ENCODE measurements around the gene NRN1L.

DNA sequence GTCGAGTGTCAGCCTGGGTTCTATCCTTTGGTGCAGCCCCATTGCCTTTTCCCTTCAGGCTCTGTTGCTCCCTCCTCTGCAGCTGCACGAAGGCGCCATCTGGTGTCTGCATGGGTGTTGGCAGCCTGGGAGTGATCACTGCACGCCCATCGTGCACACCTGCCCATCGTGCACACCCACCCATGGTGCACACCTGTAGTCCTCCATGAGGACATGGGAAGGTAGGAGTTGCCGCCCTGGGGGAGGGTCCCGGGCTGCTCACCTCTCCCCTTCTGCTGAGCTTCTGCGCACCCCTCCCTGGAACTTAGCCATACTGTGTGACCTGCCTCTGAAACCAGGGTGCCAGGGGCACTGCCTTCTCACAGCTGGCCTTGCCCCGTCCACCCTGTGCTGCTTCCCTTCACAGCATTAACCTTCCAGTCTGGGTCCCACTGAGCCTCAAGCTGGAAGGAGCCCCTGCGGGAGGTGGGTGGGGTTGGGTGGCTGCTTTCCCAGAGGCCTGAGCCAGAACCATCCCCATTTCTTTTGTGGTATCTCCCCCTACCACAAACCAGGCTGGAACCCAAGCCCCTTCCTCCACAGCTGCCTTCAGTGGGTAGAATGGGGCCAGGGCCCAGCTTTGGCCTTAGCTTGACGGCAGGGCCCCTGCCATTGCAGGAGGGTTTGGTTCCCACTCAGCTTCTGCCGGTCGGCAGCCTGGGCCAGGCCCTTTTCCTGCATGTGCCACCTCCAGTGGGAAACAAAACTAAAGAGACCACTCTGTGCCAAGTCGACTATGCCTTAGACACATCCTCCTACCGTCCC, 44.1 kb downstream of the NRN1L start:
- no peak for TF ChIP-seq POLR2AphosphoS5 (IDR thresholded peaks at IDR 0.05; ENCODE audit: low read depth, low read length)
- TF ChIP-seq, protein P1, sequence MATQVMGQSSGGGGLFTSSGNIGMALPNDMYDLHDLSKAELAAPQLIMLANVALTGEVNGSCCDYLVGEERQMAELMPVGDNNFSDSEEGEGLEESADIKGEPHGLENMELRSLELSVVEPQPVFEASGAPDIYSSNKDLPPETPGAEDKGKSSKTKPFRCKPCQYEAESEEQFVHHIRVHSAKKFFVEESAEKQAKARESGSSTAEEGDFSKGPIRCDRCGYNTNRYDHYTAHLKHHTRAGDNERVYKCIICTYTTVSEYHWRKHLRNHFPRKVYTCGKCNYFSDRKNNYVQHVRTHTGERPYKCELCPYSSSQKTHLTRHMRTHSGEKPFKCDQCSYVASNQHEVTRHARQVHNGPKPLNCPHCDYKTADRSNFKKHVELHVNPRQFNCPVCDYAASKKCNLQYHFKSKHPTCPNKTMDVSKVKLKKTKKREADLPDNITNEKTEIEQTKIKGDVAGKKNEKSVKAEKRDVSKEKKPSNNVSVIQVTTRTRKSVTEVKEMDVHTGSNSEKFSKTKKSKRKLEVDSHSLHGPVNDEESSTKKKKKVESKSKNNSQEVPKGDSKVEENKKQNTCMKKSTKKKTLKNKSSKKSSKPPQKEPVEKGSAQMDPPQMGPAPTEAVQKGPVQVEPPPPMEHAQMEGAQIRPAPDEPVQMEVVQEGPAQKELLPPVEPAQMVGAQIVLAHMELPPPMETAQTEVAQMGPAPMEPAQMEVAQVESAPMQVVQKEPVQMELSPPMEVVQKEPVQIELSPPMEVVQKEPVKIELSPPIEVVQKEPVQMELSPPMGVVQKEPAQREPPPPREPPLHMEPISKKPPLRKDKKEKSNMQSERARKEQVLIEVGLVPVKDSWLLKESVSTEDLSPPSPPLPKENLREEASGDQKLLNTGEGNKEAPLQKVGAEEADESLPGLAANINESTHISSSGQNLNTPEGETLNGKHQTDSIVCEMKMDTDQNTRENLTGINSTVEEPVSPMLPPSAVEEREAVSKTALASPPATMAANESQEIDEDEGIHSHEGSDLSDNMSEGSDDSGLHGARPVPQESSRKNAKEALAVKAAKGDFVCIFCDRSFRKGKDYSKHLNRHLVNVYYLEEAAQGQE (IDR thresholded peaks at IDR 0.05; ENCODE audit: insufficient read depth in 1 of 2, low read depth in 2 of 2, low read length in 2 of 2), result no peak
- peak; percentile 43 for TF ChIP-seq FOXP2 (optimal IDR thresholded peaks at IDR 0.05; ENCODE audit: borderline replicate concordance, extremely low read depth, extremely low read length, insufficient read depth)
- TF ChIP-seq SIN3A (IDR thresholded peaks at IDR 0.05; ENCODE audit: borderline replicate concordance, insufficient read depth, low read length), result no peak
- no peak for TF ChIP-seq TAF1 (IDR thresholded peaks at IDR 0.05; ENCODE audit: borderline replicate concordance, insufficient read depth, low read length)
